Erythroblast (primary cell): ENCODE results near the gene ZPLD1.

Experiments
- GATA1 ChIP-seq: IDR thresholded peaks from 2 replicates; pipeline ENCODE4 v1.6.1; 2011; ENCODE audit warnings: low read depth, mild to moderate bottlenecking, control low read depth, low read length, moderate library complexity
- POLR2A ChIP-seq: IDR thresholded peaks from 2 replicates; pipeline ENCODE4 v1.6.1; 2011; ENCODE audit warnings: mild to moderate bottlenecking, low read length

- TF ChIP-seq POLR2A = no peak
- no peak for TF ChIP-seq GATA1
These were observed 70.7 kb downstream of the ZPLD1 start for GRCh38 chr3:102505542-102505941.
